ENCODE measurements around the gene COL4A1.

Gene COL4A1

DNA sequence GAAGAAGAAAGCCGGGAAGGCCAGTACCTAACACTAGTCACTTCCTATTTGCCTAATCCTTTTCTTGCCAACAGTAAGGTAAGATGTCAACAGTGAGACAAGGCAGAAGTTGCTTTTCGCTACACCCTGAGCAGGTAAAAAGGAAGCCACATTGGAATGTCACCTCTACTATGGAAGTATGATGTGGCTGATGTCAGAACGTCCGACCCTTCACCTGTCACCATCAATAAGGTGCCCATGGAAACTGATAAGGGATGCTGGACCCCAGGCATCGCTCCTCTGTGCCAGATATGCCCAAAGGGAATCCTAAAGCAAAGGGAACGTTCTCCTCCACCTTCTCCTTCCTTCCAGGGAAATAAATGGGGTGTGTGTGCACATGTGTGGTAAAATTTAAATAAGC is 34.3 kb downstream of the COL4A1 start:
- DNase-seq: no peak

DNA sequence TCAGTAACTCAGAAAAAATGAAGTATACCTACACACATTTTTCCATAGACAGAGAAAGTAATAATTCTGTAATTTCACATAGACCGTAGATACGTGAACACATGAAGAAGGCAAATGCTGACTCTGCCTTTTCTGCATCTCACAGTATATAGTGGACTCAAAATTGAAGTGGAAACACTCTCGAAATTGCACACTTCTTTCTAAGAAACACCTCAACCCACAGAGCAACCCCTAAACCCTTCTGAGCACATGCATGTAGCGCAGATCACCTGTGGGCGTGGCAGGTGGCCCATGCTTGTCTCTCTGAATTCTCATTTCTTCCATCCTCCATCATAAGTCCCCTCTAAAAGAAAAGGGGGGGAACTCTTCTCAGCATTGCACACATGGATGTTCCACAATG is 34.7 kb downstream of the COL4A1 start:
- no peak for DNase-seq

- DNase-seq: no peak
Observed at GRCh38 chr13:110271313-110271712, 35.6 kb downstream of the COL4A1 start.

- DNase-seq: no peak
Observed at GRCh38 chr13:110270507-110270906, 36.5 kb downstream of the COL4A1 start.

DNA sequence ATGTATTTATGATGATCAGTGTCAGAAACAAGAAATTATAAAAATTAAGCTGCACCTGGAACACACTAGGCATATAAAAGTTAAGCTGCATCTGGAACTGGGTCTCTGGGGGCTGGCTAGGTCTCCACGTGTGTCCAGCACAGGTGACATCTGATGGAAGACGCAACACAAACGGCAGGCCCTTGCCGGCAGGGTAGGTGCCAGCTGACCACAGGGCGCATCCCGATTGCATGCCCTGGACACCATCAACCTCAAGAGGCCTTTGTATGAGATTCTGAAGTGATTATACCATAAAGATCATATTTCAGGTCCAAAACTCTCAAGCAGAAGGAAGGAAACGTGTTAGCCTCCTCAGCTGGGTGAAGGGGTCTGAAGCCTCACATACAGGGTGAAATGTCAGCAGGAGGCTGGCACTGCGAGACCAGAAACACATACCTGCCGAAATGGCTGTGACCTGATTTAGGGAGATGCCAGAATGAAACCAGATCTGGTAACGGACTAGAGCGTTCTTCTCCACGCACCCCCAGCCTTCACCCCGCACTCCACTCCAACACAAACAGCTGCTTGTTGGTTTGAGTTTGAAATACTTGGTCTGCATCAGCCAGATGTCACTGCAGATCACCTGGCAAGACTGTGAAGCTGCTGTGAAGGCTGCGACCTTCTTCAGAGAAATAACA is 37.3 kb downstream of the COL4A1 start:
- DNase-seq: no peak

- no peak for DNase-seq
Observed at GRCh38 chr13:110268576-110269185, 38.3 kb downstream of the COL4A1 start.

GRCh38 chr13:110268061-110268460 is 38.9 kb downstream of the COL4A1 start:
- no peak for DNase-seq

GRCh38 chr13:110266983-110267382 is 40.0 kb downstream of the COL4A1 start:
- no peak for DNase-seq

- no peak for DNase-seq
Observed at GRCh38 chr13:110266431-110266809, 40.5 kb downstream of the COL4A1 start.

GRCh38 chr13:110265682-110266430 is 41.1 kb downstream of the COL4A1 start:
- no peak for DNase-seq

- no peak for DNase-seq
Observed at GRCh38 chr13:110265341-110265681, 41.6 kb downstream of the COL4A1 start.

DNA sequence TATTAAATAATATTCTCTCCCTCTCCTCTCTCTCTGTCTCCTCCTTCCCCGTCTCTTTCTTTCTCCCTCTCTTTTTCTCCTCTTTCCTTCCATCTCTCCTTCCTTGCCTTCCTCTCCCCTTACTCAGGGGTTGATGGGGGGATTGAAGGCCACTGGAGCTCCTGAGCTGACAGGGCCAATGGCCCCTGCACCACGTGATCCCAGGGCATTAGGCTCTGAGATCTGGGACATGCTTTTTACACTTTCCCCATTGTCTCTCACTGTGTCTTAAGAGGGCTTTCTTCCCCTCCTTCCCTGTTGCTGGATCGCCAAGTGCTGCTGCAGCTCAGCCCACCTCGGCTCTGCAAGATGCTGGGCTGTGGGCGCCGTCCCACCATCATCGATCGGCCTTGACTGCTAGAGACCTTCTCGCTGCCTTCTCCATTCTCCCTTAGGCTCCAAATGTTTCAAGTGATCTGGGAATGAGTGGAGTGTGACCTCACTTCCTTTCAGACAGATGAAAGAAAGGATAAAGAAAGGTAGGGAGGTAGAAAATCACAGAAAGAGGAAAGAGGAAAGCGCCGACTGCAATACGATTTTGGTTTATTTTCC is 42.2 kb downstream of the COL4A1 start:
- no peak for DNase-seq

GRCh38 chr13:110263888-110264287 is 43.1 kb downstream of the COL4A1 start:
- DNase-seq: no peak

DNA sequence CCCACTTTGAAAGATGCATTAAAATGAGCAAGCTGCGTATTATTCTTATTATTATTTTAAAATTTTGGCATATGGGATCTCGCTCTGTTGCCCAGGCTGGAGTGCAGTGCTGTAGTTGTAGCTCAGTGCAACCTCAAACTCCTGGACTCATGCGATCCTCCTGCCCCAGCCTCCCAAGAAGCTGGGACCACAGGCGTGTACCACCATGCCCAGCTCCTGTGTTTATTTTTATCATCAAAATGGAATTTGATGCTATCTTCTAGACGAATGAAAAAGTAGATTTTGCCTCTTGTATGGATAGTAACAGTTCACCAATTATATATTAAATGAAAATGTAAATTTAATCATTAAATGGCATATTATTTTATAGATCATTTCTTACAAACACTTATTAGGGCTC is 43.6 kb downstream of the COL4A1 start:
- no peak for DNase-seq

GRCh38 chr13:110262508-110263291 is 44.3 kb downstream of the COL4A1 start:
- no peak for DNase-seq

DNA sequence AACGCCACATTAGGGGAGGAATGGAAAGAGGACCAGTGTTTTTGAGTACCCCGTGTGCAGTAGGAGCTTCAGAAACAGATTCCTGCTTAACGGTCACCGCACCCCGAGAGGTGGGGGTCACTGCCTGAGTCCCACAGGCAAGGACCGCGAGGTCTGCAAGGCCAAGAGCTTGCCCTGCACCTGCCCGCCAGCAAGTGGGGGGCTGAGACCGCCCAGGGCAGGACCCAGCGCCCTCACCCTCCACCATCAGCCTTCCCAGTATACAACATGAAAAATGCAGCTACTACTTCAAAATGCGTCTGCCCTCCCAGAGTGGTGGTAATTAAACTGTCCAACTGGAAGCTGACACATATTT is 44.9 kb downstream of the COL4A1 start:
- no peak for DNase-seq

- DNase-seq: no peak
Observed at GRCh38 chr13:110261166-110262081, 45.5 kb downstream of the COL4A1 start.

GRCh38 chr13:110259651-110260050 is 47.3 kb downstream of the COL4A1 start:
- no peak for DNase-seq

DNA sequence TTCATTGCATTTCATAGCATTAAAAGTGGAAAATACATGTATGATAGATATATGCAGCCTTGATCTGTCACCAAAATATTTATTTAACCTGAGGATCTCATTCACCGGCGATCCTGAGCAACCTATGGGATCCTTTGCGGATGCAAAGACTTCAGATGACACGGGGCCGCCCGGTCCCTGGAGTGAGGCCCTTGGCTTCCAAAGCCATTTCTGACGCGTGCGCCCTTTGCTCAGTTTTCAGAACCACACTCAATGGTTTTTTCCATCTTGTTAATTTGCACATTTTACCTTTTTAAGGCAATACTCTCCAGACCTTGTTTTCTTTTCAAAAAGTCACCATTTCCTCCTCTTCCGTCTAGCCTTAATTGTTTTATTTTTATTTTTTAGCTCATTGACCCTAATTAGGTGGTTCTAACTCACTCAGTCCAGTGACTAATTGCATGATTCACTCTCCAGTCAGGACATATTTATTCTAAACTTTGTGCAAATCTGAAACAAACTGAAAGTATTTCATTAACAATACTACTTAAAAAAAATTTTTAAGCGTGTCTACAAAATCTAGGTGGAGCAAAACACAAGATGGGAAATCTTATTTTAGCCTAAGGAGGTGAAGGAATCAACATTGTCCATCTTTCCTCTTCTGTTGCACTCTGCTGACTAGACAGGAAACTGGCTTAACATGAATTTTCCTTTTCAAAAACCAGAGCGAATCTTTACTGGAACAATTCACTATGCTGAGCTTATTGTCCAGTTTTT is 47.9 kb downstream of the COL4A1 start:
- DNase-seq: no peak

- DNase-seq: no peak
Observed at GRCh38 chr13:110257408-110257807, 49.5 kb downstream of the COL4A1 start.

Data from activated CD4-positive, alpha-beta T cell treated with anti-CD3 and anti-CD28 coated beads, Interleukin-2, amount 50 U/mL, for 4 hours (primary cell).